Endothelial cell of umbilical vein (primary cell): ENCODE results near the gene LAG3. TPM values are rescaled to one million over a fixed set of nuclear protein-coding genes. Genes with fewer than 3 reads are reported as not detected.

Source experiments
- BruUV-seq: library from RNA; stranded (reverse); fragments of 400-500 nt; replicated peaks from 2 replicates; lab custom pipeline; 2021; lab: Mats Ljungman, UMichigan
- CTCF ChIA-PET: fragments of 300-600, 350-600 bp; sonication (Branson Sonifier 250); formaldehyde crosslinking; loops from one replicate; lab custom pipeline; 2021; ENCODE audit warnings: antibody characterized with exemption, inconsistent platforms; lab: Charles Lee
- POLR2A ChIA-PET: fragments of 300-600, 350-600 bp; sonication (Branson Sonifier 250); formaldehyde crosslinking; loops from one replicate; lab custom pipeline; 2021; ENCODE audit warnings: antibody characterized with exemption, inconsistent platforms; lab: Charles Lee
- DNase-seq: peaks from one replicate; pipeline ENCODE4 v3.0.0-alpha.2; 2011; ENCODE audit warnings: low read depth, low spot score
- FAIRE-seq: peaks from 2 replicates; lab custom pipeline; 2011; peaks lifted over from hg19 to GRCh38; lab: Jason Lieb, UNC
- H2AFZ ChIP-seq: 2 replicates; pipeline ENCODE4 v1.6.0; 2012; ENCODE audit warnings: low read depth, low read length, control low read depth, inconsistent platforms
- H3K27ac ChIP-seq: 2 replicates; pipeline ENCODE4 v1.5.1; 2011; ENCODE audit warnings: low read depth, mild to moderate bottlenecking, control low read depth, low read length, moderate library complexity; ENCODE audit not compliant: insufficient read depth
- H3K27me3 ChIP-seq, 2 experiments: 2 replicates each; pipeline versions ENCODE4 v1.6.0 to v1.6.1; 2011; ENCODE audit warnings: low read length in 2 of 2, mixed read lengths in 1 of 2; ENCODE audit not compliant: control insufficient read depth in 2 of 2, insufficient read depth in 2 of 2
- H3K36me3 ChIP-seq, 2 experiments: 2 replicates in 1 of 2; 3 replicates in 1 of 2; pipeline ENCODE4 v1.5.1; 2011; ENCODE audit warnings: low read length in 2 of 2, mild to moderate bottlenecking in 1 of 2, moderate library complexity in 1 of 2; ENCODE audit not compliant: control insufficient read depth in 2 of 2, insufficient read depth in 2 of 2; ENCODE audit errors: extremely low read depth in 1 of 2
- H3K4me1 ChIP-seq: 3 replicates; pipeline ENCODE4 v1.5.1; 2011; ENCODE audit warnings: mild to moderate bottlenecking, low read length; ENCODE audit not compliant: control insufficient read depth, insufficient read depth; ENCODE audit errors: extremely low read depth
- H3K4me2 ChIP-seq: 2 replicates; pipeline ENCODE4 v1.6.1; 2011; ENCODE audit warnings: low read length, control low read depth, mixed read lengths; ENCODE audit not compliant: insufficient read depth
- H3K4me3 ChIP-seq, 3 experiments: fragments of 200-600 bp in 1 of 3; sonication (generic), shearing (Covaris generic) in 1 of 3; replicated peaks in 1 of 3; 2 replicates each; pipeline ENCODE4 v1.5.1; 2011 to 2016; ENCODE audit warnings: control low read depth in 3 of 3, low read length in 3 of 3, mild to moderate bottlenecking in 2 of 3, inconsistent platforms in 1 of 3, low read depth in 1 of 3, moderate library complexity in 1 of 3; ENCODE audit not compliant: insufficient read depth in 1 of 3
- H3K79me2 ChIP-seq: 2 replicates; pipeline ENCODE4 v1.6.0; 2012; ENCODE audit warnings: low read length, inconsistent platforms; ENCODE audit not compliant: control insufficient read depth, insufficient read depth
- H3K9ac ChIP-seq: replicated peaks from 2 replicates; pipeline ENCODE3; 2011; ENCODE audit warnings: low read length, control low read depth; ENCODE audit not compliant: insufficient read depth; ENCODE audit errors: extremely low read depth
- H3K9me1 ChIP-seq: replicated peaks from 3 replicates; pipeline ENCODE4 v1.6.0; 2011; ENCODE audit warnings: mild to moderate bottlenecking, low read length; ENCODE audit not compliant: control insufficient read depth, insufficient read depth; ENCODE audit errors: extremely low read depth
- H3K9me3 ChIP-seq: replicated peaks from 2 replicates; pipeline ENCODE4 v1.5.1; 2012; ENCODE audit warnings: low read length, inconsistent platforms; ENCODE audit not compliant: control insufficient read depth, insufficient read depth
- H4K20me1 ChIP-seq: replicated peaks from 2 replicates; pipeline ENCODE3; 2011; ENCODE audit warnings: mild to moderate bottlenecking, low read length; ENCODE audit not compliant: control insufficient read depth, insufficient read depth; ENCODE audit errors: extremely low read depth
- EZH2 ChIP-seq: IDR thresholded peaks from 2 replicates; pipeline ENCODE4 v1.6.1; 2012; ENCODE audit warnings: borderline replicate concordance, low read depth, mild to moderate bottlenecking, moderate library complexity, low read length, inconsistent platforms; ENCODE audit not compliant: severe bottlenecking
- FOS ChIP-seq: IDR thresholded peaks from 2 replicates; pipeline ENCODE4 v1.6.1; 2011; ENCODE audit warnings: mild to moderate bottlenecking, low read length, moderate library complexity, borderline replicate concordance; ENCODE audit not compliant: insufficient read depth
- GATA2 ChIP-seq: IDR thresholded peaks from 2 replicates; pipeline ENCODE4 v1.7.0; 2011; ENCODE audit warnings: low read depth, mild to moderate bottlenecking, moderate library complexity, mixed read lengths, low read length; ENCODE audit not compliant: insufficient read length, insufficient read depth
- JUN ChIP-seq: IDR thresholded peaks from 2 replicates; pipeline ENCODE4 v1.6.1; 2011; ENCODE audit warnings: borderline replicate concordance, low read depth; ENCODE audit not compliant: insufficient read length, insufficient read depth
- MYC ChIP-seq: IDR thresholded peaks from one replicate; pipeline ENCODE4 v1.6.1; 2011; ENCODE audit warnings: mild to moderate bottlenecking, low read depth, low read length
- POLR2A ChIP-seq: IDR thresholded peaks from 2 replicates; pipeline ENCODE4 v1.6.1; 2012; ENCODE audit warnings: low read depth, mild to moderate bottlenecking, control low read depth, low read length
- POLR2AphosphoS5 ChIP-seq: IDR thresholded peaks from 2 replicates; pipeline ENCODE4 v1.6.1; 2012; ENCODE audit warnings: low read depth, mild to moderate bottlenecking, control low read depth, low read length, moderate library complexity; ENCODE audit not compliant: insufficient read depth
- dilution Hi-C: fragments of 300-500 bp; cut with MboI; formaldehyde crosslinking; loops from one replicate; pipeline ENCODE4 v1.15.0; 2019; ENCODE audit warnings: low sequenced_read_pairs; ENCODE audit not compliant: extremely low pct_ligation_motif_present
- intact Hi-C: fragments of 100-400 bp; cut with micrococcal nuclease; formaldehyde crosslinking; loops from one replicate; pipeline ENCODE4 v1.10.0; 2022
- polyA plus RNA-seq, 4 experiments: library from polyadenylated mRNA; depleted of rRNA in 3 of 4; stranded (reverse) in 3 of 4; unstranded in 1 of 4; fragments of >200 nt; gene quantifications; 2 replicates each; pipeline versions ENCODE4 v1.2.1 to v1.2.3, GENCODE V29; 2011 to 2012; ENCODE audit warnings: missing spikeins in 1 of 4
- total RNA-seq: library from RNA; stranded (reverse); gene quantifications from 2 replicates; pipeline ENCODE4 v1.2.3, GENCODE V29; 2021
- TF ChIP-seq, protein P1 (sequence below): IDR thresholded peaks from 2 replicates; pipeline ENCODE4 v1.6.1; 2011; ENCODE audit not compliant: insufficient read depth, insufficient read length
- TF ChIP-seq, protein P2 (sequence below), 2 donors: IDR thresholded peaks; 1 replicate in 1 of 2; 2 replicates in 1 of 2; pipeline ENCODE4 v1.5.1; 2011; ENCODE audit warnings: low read length in 2 of 2, mild to moderate bottlenecking in 2 of 2, moderate library complexity in 2 of 2, control low read depth in 1 of 2, inconsistent platforms in 1 of 2, low read depth in 1 of 2; ENCODE audit not compliant: insufficient read depth in 1 of 2; ENCODE audit errors: extremely low read depth in 1 of 2

Gene LAG3
- total and polyA plus RNA-seq, 2 donors (not counting 3 experiments of a cell fraction or from before 2014, with no cell fraction given) = 1.3 to 3.8 TPM

DNA sequence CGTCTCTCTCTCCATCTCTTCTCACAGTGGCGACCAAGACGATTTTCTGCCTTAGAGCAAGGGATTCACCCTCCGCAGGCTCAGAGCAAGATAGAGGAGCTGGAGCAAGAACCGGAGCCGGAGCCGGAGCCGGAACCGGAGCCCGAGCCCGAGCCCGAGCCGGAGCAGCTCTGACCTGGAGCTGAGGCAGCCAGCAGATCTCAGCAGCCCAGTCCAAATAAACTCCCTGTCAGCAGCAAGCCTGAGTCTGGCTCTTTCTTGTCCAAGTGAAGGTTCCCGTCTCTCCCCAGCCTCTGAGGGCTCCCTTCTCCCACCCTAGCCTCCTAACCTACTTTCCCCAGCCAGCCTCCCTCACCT lies 5.9 kb downstream of the LAG3 start:
- Histone ChIP-seq H3K9me1 (no peaks in the 10 kb centered on the region), H2AFZ (peak overlapping the region; percentile 75), H3K9ac (no peak overlapping the region), H3K27me3 (no peaks in the 10 kb centered on the region), H3K27ac (no peak overlapping the region), H3K79me2 (no peaks in the 10 kb centered on the region), H3K4me2 (peak overlapping the region; percentile 65), H3K9me3 (no peaks in the 10 kb centered on the region), H3K4me1 (peaks cover 5% of the 10 kb centered on the region), H3K36me3 (peaks cover 0 to 7% of the 10 kb centered on the region in 2 experiments), H4K20me1 (no peaks in the 10 kb centered on the region), H3K4me3 (no peak overlapping the region)
- BruUV-seq = no TSS peak
- ChIA-PET CTCF (interaction anchor here (0.6 to 9.5 kb wide), 13 partner anchors 11 to 163 kb away, joined by 3 to 107 read pairs (median 4); partner anchors contain the start of genes COPS7A, GPR162, MLF2 and PTMS), POLR2A (interaction anchor here (2.3 kb wide), 1 partner anchor 12 kb away, joined by 16 read pairs; the partner anchor contains the start of gene PTMS)
- no peak for TF ChIP-seq MYC
- TF ChIP-seq, protein P1, sequence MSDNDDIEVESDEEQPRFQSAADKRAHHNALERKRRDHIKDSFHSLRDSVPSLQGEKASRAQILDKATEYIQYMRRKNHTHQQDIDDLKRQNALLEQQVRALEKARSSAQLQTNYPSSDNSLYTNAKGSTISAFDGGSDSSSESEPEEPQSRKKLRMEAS = no peak
- TF ChIP-seq JUN = no peak
- no peak for TF ChIP-seq POLR2AphosphoS5
- no peak for TF ChIP-seq GATA2
- TF ChIP-seq POLR2A = no peak
- no peak for TF ChIP-seq FOS
- TF ChIP-seq, protein P2, sequence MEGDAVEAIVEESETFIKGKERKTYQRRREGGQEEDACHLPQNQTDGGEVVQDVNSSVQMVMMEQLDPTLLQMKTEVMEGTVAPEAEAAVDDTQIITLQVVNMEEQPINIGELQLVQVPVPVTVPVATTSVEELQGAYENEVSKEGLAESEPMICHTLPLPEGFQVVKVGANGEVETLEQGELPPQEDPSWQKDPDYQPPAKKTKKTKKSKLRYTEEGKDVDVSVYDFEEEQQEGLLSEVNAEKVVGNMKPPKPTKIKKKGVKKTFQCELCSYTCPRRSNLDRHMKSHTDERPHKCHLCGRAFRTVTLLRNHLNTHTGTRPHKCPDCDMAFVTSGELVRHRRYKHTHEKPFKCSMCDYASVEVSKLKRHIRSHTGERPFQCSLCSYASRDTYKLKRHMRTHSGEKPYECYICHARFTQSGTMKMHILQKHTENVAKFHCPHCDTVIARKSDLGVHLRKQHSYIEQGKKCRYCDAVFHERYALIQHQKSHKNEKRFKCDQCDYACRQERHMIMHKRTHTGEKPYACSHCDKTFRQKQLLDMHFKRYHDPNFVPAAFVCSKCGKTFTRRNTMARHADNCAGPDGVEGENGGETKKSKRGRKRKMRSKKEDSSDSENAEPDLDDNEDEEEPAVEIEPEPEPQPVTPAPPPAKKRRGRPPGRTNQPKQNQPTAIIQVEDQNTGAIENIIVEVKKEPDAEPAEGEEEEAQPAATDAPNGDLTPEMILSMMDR (IDR thresholded peaks at IDR 0.05; ENCODE audit: extremely low read depth in 1 of 2, insufficient read depth in 1 of 2, low read depth in 1 of 2, low read length in 2 of 2) = no peak
- TF ChIP-seq EZH2 = no peak
- no peak for FAIRE-seq
- no peak for DNase-seq
- intact Hi-C loops = loop anchor here (5.0 kb wide), 1 partner anchor 91 kb away; the partner anchor contains the start of gene ZNF384
- dilution Hi-C loops = no loop called here
